ENCODE results near the gene ACTN2.

Gene ACTN2

GRCh38 chr1:236795035-236795756 is 108.9 kb downstream of the ACTN2 start, which contains the start of gene MTR (continued):
- TF ChIP-seq, protein P1, sequence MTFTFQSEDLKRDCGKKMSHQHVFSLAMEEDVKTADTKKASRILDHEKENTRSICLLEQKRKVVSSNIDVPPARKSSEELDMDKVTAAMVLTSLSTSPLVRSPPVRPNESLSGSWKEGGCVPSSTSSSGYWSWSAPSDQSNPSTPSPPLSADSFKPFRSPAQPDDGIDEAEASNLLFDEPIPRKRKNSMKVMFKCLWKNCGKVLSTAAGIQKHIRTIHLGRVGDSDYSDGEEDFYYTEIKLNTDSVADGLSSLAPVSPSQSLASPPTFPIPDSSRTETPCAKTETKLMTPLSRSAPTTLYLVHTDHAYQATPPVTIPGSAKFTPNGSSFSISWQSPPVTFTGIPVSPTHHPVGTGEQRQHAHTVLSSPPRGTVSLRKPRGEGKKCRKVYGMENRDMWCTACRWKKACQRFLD (tag by site-specific recombination; IDR thresholded peaks at IDR 0.05), result no peak
- TF ChIP-seq GLIS2 (tag by site-specific recombination; IDR thresholded peaks at IDR 0.05) (peak; percentile 79), ZBTB17 (tag by site-specific recombination; IDR thresholded peaks at IDR 0.05) (peak; percentile 99), ZNF26 (tag by site-specific recombination; IDR thresholded peaks at IDR 0.05) (no peak), ZNF561 (tag by site-specific recombination; IDR thresholded peaks at IDR 0.05; ENCODE audit: borderline replicate concordance) (no peak; the same call in 1 of the 2 replicates), ZNF214 (tag by site-specific recombination; IDR thresholded peaks at IDR 0.05; ENCODE audit: borderline replicate concordance) (no peak), ZNF138 (tag by site-specific recombination; IDR thresholded peaks at IDR 0.05; ENCODE audit: borderline replicate concordance) (no peak), ZNF274 (IDR thresholded peaks at IDR 0.05; ENCODE audit: low read length) (no peak), ZNF274 (tag by site-specific recombination; IDR thresholded peaks at IDR 0.05; ENCODE audit: borderline replicate concordance) (no peak), ZNF169 (tag by site-specific recombination; IDR thresholded peaks at IDR 0.05) (peak; percentile 65; the same call in 1 of the 2 replicates), ZNF518A (tag by site-specific recombination; conservative IDR thresholded peaks at IDR 0.05; ENCODE audit: low read depth) (peak; percentile 100), ZNF629 (tag by site-specific recombination; IDR thresholded peaks at IDR 0.05) (no peak; the same call in 1 of the 2 replicates), ZNF76 (tag by site-specific recombination; IDR thresholded peaks at IDR 0.05; ENCODE audit: borderline replicate concordance, low read depth) (peak; percentile 95), KLF9 (tag by site-specific recombination; IDR thresholded peaks at IDR 0.05; ENCODE audit: low read depth) (no peak), ZNF324 (tag by site-specific recombination; IDR thresholded peaks at IDR 0.05) (peak; percentile 74), ZNF521 (tag by site-specific recombination; IDR thresholded peaks at IDR 0.05) (no peak), ZNF239 (tag by site-specific recombination; IDR thresholded peaks at IDR 0.05) (0 out of 2 replicates have a peak, but pooled peaks have one; percentile 29), ZNF423 (tag by site-specific recombination; IDR thresholded peaks at IDR 0.05) (0 out of 2 replicates have a peak, but pooled peaks have one; percentile 60), ZBTB26 (tag by site-specific recombination; optimal IDR thresholded peaks at IDR 0.05) (peak; percentile 96), ZNF37A (tag by site-specific recombination; IDR thresholded peaks at IDR 0.05) (no peak)
- TF ChIP-seq, protein P2, sequence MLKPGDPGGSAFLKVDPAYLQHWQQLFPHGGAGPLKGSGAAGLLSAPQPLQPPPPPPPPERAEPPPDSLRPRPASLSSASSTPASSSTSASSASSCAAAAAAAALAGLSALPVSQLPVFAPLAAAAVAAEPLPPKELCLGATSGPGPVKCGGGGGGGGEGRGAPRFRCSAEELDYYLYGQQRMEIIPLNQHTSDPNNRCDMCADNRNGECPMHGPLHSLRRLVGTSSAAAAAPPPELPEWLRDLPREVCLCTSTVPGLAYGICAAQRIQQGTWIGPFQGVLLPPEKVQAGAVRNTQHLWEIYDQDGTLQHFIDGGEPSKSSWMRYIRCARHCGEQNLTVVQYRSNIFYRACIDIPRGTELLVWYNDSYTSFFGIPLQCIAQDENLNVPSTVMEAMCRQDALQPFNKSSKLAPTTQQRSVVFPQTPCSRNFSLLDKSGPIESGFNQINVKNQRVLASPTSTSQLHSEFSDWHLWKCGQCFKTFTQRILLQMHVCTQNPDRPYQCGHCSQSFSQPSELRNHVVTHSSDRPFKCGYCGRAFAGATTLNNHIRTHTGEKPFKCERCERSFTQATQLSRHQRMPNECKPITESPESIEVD (tag by site-specific recombination; IDR thresholded peaks at IDR 0.05), result no peak
- TF ChIP-seq, protein P3, sequence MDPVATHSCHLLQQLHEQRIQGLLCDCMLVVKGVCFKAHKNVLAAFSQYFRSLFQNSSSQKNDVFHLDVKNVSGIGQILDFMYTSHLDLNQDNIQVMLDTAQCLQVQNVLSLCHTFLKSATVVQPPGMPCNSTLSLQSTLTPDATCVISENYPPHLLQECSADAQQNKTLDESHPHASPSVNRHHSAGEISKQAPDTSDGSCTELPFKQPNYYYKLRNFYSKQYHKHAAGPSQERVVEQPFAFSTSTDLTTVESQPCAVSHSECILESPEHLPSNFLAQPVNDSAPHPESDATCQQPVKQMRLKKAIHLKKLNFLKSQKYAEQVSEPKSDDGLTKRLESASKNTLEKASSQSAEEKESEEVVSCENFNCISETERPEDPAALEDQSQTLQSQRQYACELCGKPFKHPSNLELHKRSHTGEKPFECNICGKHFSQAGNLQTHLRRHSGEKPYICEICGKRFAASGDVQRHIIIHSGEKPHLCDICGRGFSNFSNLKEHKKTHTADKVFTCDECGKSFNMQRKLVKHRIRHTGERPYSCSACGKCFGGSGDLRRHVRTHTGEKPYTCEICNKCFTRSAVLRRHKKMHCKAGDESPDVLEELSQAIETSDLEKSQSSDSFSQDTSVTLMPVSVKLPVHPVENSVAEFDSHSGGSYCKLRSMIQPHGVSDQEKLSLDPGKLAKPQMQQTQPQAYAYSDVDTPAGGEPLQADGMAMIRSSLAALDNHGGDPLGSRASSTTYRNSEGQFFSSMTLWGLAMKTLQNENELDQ (tag by site-specific recombination; IDR thresholded peaks at IDR 0.05; ENCODE audit: low read depth), result no peak
- TF ChIP-seq, protein P4, sequence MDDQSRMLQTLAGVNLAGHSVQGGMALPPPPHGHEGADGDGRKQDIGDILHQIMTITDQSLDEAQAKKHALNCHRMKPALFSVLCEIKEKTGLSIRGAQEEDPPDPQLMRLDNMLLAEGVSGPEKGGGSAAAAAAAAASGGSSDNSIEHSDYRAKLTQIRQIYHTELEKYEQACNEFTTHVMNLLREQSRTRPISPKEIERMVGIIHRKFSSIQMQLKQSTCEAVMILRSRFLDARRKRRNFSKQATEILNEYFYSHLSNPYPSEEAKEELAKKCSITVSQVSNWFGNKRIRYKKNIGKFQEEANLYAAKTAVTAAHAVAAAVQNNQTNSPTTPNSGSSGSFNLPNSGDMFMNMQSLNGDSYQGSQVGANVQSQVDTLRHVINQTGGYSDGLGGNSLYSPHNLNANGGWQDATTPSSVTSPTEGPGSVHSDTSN (CRISPR knock-in tag; IDR thresholded peaks at IDR 0.05), result peak; percentile 89
